HG03575 (cell line): ENCODE data around the gene SYTL2.
"Not testable (repeated sequence)": the region's sequence is repeated elsewhere in the genome, so short reads cannot be mapped to it uniquely, and the experiment has no call there.

Experiments
- ATAC-seq: cut with Tn5 transposase; IDR thresholded peaks from one replicate; pipeline ENCODE4 v1.9.1; 2021; ENCODE audit not compliant: unreplicated experiment, insufficient number of reproducible peaks, low FRiP score; ENCODE audit errors: extremely low read depth

Gene SYTL2

GRCh38 chr11:85800595-85801342 is 10.2 kb downstream of the SYTL2 start:
- no peak for ATAC-seq

DNA sequence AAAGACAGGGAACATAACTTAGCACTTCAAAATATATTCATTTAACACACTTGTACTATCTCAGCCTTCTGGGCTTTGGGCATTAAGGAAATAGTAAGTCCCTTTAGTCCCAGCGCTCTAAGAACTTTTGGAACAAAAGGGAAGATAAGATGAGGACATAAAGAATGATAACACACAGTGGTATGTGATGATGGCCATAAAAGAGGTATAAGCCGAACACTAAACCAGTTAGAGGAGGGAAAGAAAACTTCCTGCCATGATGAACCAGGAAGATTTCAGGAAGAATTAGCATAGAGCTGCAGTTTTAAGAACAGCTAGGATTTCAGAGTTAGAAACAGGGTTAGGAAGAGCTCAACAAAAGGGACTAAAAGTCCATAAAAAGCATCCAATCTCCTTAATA is 11.8 kb downstream of the SYTL2 start:
- no peak for ATAC-seq

GRCh38 chr11:85798361-85798760 is 12.6 kb downstream of the SYTL2 start:
- no peak for ATAC-seq

- no peak for ATAC-seq
Measured at GRCh38 chr11:85795712-85796487, 15.0 kb downstream of the SYTL2 start.

GRCh38 chr11:85791409-85791990 is 19.4 kb downstream of the SYTL2 start:
- ATAC-seq = no peak

DNA sequence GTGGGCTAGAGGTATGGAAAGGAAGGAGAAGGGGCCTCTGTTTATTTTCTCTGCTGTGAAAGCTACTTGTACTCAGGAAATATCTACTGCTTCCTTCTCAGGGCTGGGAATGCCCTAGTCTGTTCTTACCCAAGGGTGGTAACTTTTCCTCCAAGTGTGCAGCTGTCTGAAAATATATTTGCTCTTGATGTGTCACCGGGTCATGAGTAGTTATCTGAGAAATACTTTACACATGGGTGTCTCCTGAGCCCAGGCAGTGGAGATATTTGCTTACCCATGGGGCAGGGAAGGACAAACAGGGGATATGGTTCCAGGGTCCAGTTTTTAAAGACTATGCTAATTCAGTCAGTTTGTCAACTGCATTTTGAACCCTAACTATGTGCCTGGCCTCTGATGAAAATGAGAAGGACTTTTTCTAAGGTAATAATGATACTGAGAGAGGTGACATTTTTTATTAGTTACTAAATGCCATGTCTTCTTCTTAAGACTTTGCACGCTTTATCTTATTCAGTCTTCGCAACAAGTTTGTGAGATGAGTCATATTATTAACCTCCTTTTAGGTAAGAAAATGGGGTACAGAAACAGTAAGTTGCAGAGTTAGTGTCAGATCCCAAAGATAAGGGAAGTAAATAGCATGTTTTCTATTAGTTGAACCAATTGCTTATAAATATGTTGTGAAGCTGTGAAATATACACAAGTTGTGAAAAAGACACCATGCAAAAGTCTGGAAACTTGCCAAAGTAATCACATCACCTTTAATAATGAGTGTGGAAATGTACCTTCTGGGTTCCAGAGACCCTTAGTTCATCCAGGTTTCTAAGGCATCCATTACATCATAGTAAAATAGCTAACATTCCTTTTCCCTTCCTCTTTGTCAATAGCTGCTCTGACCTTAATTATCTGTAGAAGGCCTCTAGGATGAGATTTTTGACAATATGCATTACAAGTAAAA is 22.9 kb downstream of the SYTL2 start:
- ATAC-seq = no peak

GRCh38 chr11:85787168-85787567 is 23.8 kb downstream of the SYTL2 start:
- no peak for ATAC-seq

DNA sequence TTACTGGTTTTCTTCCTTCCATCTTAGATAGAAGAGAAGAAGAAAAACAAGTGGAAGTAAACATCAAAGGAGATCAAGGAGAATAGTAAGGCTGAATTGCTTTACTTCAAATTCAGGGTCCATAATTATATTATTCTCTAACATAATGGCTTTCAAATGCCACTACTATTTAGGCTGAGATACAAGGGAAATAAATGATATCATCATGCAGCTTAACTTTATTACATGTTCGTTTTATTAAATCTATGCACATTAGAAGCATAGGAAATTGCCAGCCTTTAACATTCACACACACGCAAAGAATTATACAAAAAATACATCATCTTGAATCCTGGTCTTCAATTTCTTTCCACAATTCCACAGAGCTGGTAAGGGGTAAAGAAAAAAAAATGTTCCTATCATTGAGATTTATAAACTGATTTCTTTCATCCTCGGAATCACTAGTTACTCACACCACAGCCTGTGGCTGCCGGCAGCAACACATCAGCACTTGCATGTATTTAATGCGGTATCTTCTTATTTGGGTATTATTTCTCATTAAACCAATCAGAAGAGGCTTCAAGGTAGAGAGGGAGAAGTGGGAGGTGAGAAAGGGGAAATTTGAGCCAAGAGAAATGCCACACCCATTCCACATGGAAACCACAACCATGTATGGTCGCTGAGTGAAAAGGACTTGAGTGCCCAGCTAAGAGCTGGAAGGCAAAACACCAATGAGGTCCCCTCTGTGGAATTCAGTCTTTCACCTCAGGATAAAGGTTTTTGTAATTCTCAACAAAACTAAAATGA is 26.3 kb downstream of the SYTL2 start:
- no peak for ATAC-seq

- ATAC-seq = no peak
Measured at GRCh38 chr11:85783758-85784157, 27.2 kb downstream of the SYTL2 start.

- ATAC-seq = not testable (repeated sequence)
Measured at GRCh38 chr11:85780780-85781517, 30.0 kb downstream of the SYTL2 start.

- ATAC-seq = no peak
Measured at GRCh38 chr11:85779956-85780640, 30.8 kb downstream of the SYTL2 start.

- ATAC-seq = not testable (repeated sequence)
Measured at GRCh38 chr11:85777603-85777972, 33.4 kb downstream of the SYTL2 start.

DNA sequence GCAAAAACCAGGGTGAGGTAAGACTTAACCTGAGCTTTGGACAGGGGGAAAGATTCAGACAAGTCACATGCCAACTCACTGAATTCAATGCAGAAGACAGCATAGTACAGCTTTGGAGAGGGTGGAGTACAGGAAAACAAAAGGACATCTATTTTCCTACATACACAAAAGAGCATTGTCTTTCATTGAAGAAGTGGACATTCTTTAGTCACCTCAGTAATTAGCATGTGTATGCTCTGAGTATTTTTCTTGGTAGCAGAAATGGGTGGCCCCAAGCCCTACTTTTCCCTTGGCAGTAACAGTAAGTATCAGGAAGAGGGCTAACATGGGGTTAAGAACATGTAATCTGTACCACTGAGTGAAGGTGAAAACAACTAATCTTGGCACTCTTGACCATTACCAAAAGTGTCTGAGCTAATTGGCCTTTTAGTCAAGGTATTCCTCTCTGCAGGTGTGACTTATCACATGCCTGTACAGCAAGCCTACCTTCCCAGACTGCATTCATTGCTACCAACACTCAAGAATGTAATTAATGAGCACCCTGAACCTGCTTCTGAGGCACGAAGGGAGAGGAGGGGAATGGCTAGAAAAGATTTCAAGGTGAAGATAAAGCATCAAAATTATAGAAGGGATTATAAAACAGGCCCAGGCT is 33.9 kb downstream of the SYTL2 start:
- ATAC-seq = no peak

DNA sequence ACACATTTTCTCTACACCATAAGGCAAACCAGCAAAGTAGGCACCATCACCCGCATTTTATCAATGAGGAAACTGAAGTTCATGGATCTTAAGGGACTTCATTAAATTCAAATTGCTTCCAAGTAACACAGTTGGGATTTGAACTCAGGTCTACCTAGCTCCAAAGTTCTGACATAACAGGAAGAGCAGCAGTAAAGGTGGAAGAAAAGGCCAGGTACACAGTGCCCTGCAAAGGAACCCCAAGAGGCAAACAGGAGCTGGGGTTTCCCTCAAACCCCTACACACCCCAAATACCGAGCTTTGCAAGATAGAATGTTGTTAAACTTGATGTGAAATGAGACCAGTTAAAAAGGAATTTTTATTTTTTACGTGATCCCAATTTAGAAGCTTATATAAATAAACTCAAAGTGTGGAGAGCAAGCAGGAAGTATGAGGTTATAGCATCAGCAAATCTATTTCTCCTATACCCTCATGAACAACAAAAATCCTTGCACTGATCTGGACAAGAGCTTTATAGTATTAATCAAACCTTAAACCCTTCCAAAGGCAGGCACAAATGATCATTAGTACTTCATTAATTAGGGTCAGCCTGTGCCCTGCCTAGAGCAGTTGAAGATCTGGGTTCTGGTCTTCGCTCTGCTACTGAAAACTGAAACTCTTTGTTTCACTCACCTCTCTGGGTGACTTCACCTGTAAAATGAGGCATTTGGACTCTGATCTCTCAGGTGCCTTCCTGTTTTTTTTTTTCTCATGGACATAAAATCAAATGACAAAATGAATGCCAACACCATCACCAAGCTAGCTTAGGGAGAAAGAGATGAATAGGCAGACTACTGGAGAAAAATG is 36.5 kb downstream of the SYTL2 start:
- no peak for ATAC-seq

- no peak for ATAC-seq
Measured at GRCh38 chr11:85772695-85773094, 38.2 kb downstream of the SYTL2 start.

DNA sequence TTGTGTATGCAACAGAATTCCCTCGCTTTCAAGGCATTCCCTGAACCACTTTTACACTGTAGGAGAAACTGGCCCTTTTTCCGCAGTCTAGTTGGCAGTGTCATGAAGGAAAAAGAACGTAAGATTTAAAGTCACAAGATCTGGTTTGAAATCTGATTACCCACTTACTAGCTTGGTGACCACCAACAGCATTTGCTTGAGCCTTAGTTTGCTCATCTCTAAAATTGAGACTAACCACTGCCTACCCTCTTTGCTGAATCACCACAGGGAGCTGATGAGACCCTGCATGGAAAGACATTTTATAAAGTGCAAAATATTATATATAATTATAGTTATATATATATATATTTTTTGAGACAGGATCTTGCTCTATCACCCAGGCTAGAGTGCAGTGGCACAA is 39.4 kb downstream of the SYTL2 start:
- no peak for ATAC-seq
